HG02571 (cell line): ENCODE data around the gene PSD2.

Source experiments
- ATAC-seq: cut with Tn5 transposase; IDR thresholded peaks from one replicate; pipeline ENCODE4 v1.9.1; 2021; ENCODE audit warnings: mild to moderate bottlenecking, moderate library complexity; ENCODE audit not compliant: unreplicated experiment

PSD2 gene

GRCh38 chr5:139854029-139854605, 58.5 kb downstream of the PSD2 start:
- no peak for ATAC-seq

DNA sequence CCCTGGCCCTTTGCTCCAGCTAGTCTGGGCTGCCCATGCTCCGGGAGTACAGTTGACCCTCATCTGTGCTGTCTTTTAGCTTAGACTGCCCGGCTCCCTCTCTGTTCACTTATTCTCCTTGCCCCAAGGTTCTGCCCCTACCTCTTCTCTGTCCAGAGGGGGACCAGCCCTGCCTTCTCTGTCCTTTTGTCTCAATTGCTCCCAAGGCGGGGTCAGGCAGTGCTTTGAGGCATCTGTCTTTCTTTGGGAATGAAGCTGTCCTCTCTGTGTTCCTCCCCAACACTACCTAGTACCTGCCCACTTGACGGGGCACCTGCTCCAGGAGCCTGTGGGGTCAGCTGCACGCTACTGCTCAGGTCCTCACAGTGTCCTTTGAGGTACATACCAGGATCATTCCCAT, 59.3 kb downstream of the PSD2 start:
- no peak for ATAC-seq

DNA sequence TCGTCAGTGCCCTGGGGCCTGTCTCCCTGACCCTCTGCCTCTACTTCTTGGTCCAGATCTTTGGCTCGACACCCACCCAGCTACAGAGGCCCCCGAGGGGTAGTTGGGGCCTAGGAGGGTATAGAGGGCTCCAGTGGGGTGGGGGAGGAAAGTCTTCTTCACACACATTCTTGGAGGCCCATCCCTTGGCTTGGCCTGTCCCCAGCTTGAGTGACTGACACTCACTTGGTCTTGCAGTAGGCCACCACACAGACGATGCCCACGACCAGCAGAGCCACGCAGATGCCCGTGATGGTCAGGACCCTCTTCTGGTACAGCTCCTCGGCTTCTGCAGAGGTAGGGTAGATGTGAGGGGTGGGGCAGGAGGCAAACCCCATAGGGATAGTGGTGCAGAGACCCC, 59.8 kb downstream of the PSD2 start:
- no peak for ATAC-seq

- ATAC-seq, result no peak
Observed at GRCh38 chr5:139855946-139856540, 60.4 kb downstream of the PSD2 start.

- ATAC-seq, result no peak
Observed at GRCh38 chr5:139856714-139857113, 61.1 kb downstream of the PSD2 start.

GRCh38 chr5:139859013-139859412, 63.4 kb downstream of the PSD2 start:
- ATAC-seq, result no peak

GRCh38 chr5:139861021-139861888, 65.6 kb downstream of the PSD2 start:
- no peak for ATAC-seq

DNA sequence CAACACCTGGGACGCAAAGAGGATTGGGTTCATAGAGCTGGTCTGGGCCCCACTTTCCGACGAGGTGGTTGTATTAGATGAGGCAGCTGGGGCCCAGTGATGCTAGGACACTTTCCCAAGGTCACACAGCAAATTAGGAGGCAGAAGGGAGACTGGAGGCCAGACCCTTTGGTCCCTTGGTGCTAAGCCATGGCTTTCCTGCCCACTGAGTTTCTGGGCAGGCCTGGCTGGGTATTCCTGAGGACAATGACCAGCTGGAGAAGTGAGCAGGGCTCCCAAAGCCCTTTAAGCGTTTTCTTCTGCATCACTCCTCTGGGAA, 66.2 kb downstream of the PSD2 start:
- ATAC-seq, result no peak

GRCh38 chr5:139862313-139862712, 66.7 kb downstream of the PSD2 start:
- no peak for ATAC-seq

GRCh38 chr5:139862803-139863202, 67.2 kb downstream of the PSD2 start:
- no peak for ATAC-seq

GRCh38 chr5:139863361-139863760, 67.8 kb downstream of the PSD2 start:
- ATAC-seq, result no peak

DNA sequence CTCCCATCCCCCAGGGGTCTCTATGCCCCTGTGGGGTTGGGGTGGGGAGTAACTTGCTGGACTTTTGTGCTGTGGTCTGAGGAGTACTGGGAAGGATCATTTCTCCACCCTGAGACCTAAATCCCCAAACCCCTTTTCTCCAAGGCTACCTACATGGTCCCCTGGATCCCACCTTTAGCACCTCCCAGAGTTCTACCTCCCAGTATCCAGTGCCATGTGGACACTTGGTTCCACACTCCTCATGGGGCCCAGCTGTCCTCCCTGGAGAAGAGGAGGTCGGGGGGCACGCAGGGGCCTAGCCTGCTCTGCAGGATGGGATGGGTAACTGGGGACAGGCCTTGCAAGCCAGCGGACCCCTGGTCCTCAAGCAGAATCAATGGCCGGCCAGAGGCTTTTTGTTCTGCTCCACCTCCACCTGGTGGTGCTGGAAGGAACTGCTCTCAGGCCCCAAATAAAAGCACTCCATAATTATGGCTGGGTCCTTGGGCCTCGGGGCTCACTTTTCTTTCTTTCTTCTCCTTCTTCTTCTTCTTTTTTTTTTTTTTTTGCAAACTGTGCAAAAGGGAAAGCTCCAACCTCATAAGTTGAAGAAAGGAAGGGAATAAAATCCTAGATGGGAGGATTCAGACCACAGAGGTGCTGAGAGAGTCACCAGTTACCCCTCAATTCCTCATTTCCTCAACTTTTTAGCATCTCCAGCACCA, 68.4 kb downstream of the PSD2 start:
- ATAC-seq, result peak; percentile 47

DNA sequence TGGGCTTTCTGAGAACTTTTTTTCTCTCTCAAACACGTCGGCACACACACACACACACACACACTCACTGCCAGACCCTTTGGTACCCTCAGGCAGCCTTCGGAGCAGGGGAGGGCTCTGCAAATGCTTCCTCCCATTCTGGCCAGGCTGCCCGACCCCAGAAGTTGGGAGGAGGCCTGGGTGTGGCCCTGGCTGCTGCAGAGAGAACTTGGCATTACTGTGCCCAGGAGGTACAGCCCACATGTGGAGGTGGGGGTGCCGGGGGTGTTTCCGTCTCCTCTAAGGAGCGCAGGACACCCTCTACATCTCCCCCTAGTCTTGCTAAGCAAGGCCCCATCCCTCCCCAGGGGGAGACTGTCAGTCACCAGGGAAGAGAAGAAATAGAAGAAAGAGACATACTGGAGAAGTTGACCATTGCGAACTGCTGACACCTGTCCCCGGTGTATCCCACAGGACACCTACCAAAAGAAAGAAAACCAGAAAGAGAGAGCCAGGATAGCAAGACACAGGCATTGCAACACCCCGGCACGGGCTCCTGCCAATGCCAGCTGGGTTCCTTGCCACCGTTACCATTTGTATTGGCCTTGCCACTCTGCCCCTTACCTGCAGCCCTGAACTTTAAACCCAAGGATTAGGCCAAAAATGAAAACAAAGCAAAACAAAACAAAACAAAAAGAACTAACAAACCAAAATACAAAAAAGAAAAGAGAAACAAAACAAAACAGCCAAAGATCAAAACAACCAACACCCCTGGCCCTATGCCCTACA, 69.3 kb downstream of the PSD2 start:
- no peak for ATAC-seq

GRCh38 chr5:139867109-139867508, 71.5 kb downstream of the PSD2 start:
- no peak for ATAC-seq

- no peak for ATAC-seq
Observed at GRCh38 chr5:139867581-139867980, 72.0 kb downstream of the PSD2 start.

GRCh38 chr5:139869042-139869790, 73.6 kb downstream of the PSD2 start:
- ATAC-seq, result no peak

- no peak for ATAC-seq
Observed at GRCh38 chr5:139870677-139871076, 75.1 kb downstream of the PSD2 start.

DNA sequence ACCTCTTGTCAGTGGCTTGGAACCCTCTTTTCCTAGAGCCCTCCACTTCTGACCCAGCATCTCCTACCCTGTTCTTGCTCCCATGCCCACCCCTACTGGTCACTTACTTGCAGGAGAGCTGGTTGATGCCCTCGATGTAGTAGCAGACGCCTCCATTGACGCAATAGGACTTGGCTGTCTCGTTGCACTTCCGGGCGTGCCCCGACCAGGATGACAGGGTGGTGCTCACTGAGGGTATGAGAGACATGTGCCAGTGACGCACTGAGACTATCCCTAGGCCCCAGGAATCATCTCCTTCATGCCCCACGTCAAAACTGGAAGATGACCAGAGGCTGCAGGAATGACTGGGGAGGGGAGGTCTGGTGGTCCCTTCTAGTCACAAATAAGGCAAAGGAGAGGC, 76.0 kb downstream of the PSD2 start:
- no peak for ATAC-seq

GRCh38 chr5:139872052-139872766, 76.6 kb downstream of the PSD2 start:
- no peak for ATAC-seq
